Tibial nerve (tissue), 4 donors: Measurements from ENCODE around the gene SNX20. TPM values are rescaled to one million over a fixed set of nuclear protein-coding genes. Genes with fewer than 3 reads are reported as not detected.

Experiments used
- DNase-seq, 2 donors: peaks; one replicate each; pipeline ENCODE4 v3.0.0-alpha.2; 2019; ENCODE audit warnings: low spot score in 2 of 2
- H3K27ac ChIP-seq, 4 donors: fragments of 200-600 bp; sonication (generic) in 3 of 4; one replicate each; pipeline ENCODE4 v1.5.1; 2017 to 2019; ENCODE audit warnings: mild to moderate bottlenecking in 1 of 4
- H3K27me3 ChIP-seq, 2 donors: fragments of 200-600 bp; sonication (generic) in 1 of 2; one replicate each; pipeline versions ENCODE4 v1.5.1 to v1.6.0; 2017 to 2019
- H3K36me3 ChIP-seq, 3 donors: fragments of 200-600 bp; sonication (generic); one replicate each; pipeline ENCODE4 v1.5.1; 2018 to 2019
- H3K4me1 ChIP-seq, 4 donors: fragments of 200-600 bp; sonication (generic) in 3 of 4; one replicate each; pipeline ENCODE4 v1.5.1; 2017 to 2019
- H3K4me3 ChIP-seq, 4 donors: fragments of 200-600 bp; sonication (generic) in 3 of 4; one replicate each; pipeline ENCODE4 v1.5.1; 2017 to 2019; ENCODE audit warnings: mild to moderate bottlenecking in 1 of 4, moderate library complexity in 1 of 4
- H3K9me3 ChIP-seq, 4 donors: fragments of 200-600 bp; sonication (generic) in 3 of 4; one replicate each; pipeline ENCODE4 v1.5.1; 2017 to 2019
- EP300 ChIP-seq, 2 donors: sonication (generic); formaldehyde crosslinking; IDR thresholded peaks; one replicate each; pipeline ENCODE4 v1.6.1; 2017; ENCODE audit warnings: antibody characterized with exemption in 2 of 2, mild to moderate bottlenecking in 1 of 2
- POLR2A ChIP-seq, 2 donors: fragments of 450-650 bp; IDR thresholded peaks; one replicate each; pipeline ENCODE4 v1.6.1; 2017; ENCODE audit warnings: antibody characterized with exemption in 2 of 2, mild to moderate bottlenecking in 2 of 2, moderate library complexity in 2 of 2
- whole genome bisulfite sequencing, 2 donors: methylation state at CpG; one replicate each; pipeline ENCODE4 v1.1.5; 2018; 5-methylcytosine and 5-hydroxymethylcytosine counted together
- total RNA-seq, 4 donors: library from RNA; depleted of rRNA; stranded (reverse); fragments of >200 nt; gene quantifications; one replicate each; pipeline ENCODE4 v1.1.0, GENCODE V29; 2016
- TF ChIP-seq, protein P1 (sequence below), 5 experiments: fragments of 200-600 bp in 3 of 5; fragments of 450-650 bp in 2 of 5; sonication (generic) in 3 of 5; IDR thresholded peaks; one replicate each; pipeline ENCODE4 v1.5.1; 2016 to 2019; ENCODE audit warnings: antibody characterized with exemption in 5 of 5, mild to moderate bottlenecking in 3 of 5, moderate library complexity in 2 of 5

The SNX20 gene
- total RNA-seq, 4 donors from 2014 or later: 1.7 to 5.1 (median 2.3) TPM

GRCh38 chr16:50631249-50631984 lies 49.7 kb downstream of the SNX20 start:
- Histone ChIP-seq H3K4me1 (peaks cover 0 to 12% (median 7%) of the 10 kb centered on the region in 4 donors), H3K4me3 (no peak overlapping the region), H3K27ac (no peak overlapping the region), H3K9me3 (no peaks in the 10 kb centered on the region), H3K27me3 (no peaks in the 10 kb centered on the region), H3K36me3 (peaks cover 0 to 40% (median 0%) of the 10 kb centered on the region in 3 donors)
- 76 to 84% methylated on average over 7 to 8 of the region's 8 CpGs for WGBS, 2 donors
- DNase-seq: no peak
- TF ChIP-seq, protein P1, sequence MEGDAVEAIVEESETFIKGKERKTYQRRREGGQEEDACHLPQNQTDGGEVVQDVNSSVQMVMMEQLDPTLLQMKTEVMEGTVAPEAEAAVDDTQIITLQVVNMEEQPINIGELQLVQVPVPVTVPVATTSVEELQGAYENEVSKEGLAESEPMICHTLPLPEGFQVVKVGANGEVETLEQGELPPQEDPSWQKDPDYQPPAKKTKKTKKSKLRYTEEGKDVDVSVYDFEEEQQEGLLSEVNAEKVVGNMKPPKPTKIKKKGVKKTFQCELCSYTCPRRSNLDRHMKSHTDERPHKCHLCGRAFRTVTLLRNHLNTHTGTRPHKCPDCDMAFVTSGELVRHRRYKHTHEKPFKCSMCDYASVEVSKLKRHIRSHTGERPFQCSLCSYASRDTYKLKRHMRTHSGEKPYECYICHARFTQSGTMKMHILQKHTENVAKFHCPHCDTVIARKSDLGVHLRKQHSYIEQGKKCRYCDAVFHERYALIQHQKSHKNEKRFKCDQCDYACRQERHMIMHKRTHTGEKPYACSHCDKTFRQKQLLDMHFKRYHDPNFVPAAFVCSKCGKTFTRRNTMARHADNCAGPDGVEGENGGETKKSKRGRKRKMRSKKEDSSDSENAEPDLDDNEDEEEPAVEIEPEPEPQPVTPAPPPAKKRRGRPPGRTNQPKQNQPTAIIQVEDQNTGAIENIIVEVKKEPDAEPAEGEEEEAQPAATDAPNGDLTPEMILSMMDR (IDR thresholded peaks at IDR 0.05): no peak
- TF ChIP-seq EP300 (IDR thresholded peaks at IDR 0.05) (no peak), POLR2A (IDR thresholded peaks at IDR 0.05) (no peak)

DNA sequence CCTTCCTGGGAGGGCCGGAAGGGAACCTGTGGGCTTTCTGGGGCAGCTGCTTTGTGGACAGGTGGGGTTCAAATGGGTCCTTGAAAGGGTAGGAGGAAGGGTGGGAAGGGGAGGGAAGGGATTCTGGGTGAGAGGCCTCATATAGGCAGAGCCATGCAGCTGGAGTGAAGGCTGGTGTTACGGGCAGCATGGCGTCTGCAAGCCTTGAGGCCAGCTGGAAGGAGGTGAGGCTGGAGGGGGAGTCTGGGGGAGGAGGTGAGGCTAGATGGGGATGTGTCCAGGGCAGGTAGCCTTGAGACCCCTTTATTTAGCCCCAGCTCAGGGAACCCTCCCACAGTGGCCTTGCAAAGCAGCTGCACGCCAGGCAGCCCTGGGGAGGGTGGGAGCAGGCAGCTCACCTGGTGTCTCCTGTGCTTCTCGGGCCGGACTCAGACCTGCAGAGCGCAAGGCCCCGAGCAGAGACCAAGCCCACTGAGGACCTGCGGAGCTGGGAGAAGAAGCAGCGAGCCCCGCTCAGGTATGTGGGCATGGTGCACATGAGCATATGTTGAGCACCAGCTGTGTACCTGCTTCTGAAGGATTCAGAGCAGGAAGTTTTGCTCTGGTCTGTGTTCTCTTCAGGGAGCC lies 50.6 kb downstream of the SNX20 start:
- no peak overlapping the region for H3K4me3 ChIP-seq
- no peak overlapping the region for H3K27ac ChIP-seq
- H3K4me1 ChIP-seq: peaks cover 0 to 17% (median 7%) of the 10 kb centered on the region in 4 donors
- DNase-seq: no peak
- TF ChIP-seq POLR2A (IDR thresholded peaks at IDR 0.05) (no peak), EP300 (IDR thresholded peaks at IDR 0.05) (no peak)
- TF ChIP-seq, protein P1 (IDR thresholded peaks at IDR 0.05): no peak
- no peaks in the 10 kb centered on the region for H3K9me3 ChIP-seq
- WGBS, 2 donors: 91 to 93% methylated on average over 11 of the region's 11 CpGs
- H3K27me3 ChIP-seq: no peaks in the 10 kb centered on the region
- peaks cover 0 to 43% (median 0%) of the 10 kb centered on the region in 3 donors for H3K36me3 ChIP-seq

GRCh38 chr16:50629334-50629733 lies 51.8 kb downstream of the SNX20 start:
- peaks cover 0 to 47% (median 0%) of the 10 kb centered on the region in 3 donors for H3K36me3 ChIP-seq
- no peaks in the 10 kb centered on the region for H3K9me3 ChIP-seq
- H3K27ac ChIP-seq: no peak overlapping the region
- TF ChIP-seq, protein P1 (IDR thresholded peaks at IDR 0.05): no peak
- TF ChIP-seq POLR2A (IDR thresholded peaks at IDR 0.05) (no peak), EP300 (IDR thresholded peaks at IDR 0.05) (no peak)
- H3K27me3 ChIP-seq: no peaks in the 10 kb centered on the region
- DNase-seq: no peak
- WGBS, 2 donors: 92 to 95% methylated on average over 4 of the region's 4 CpGs
- peaks cover 0 to 20% (median 7%) of the 10 kb centered on the region in 4 donors for H3K4me1 ChIP-seq
- no peak overlapping the region for H3K4me3 ChIP-seq

- no peaks in the 10 kb centered on the region for H3K9me3 ChIP-seq
- H3K4me1 ChIP-seq: peaks cover 0 to 20% (median 7%) of the 10 kb centered on the region in 4 donors
- TF ChIP-seq, protein P1 (IDR thresholded peaks at IDR 0.05): no peak
- TF ChIP-seq POLR2A (IDR thresholded peaks at IDR 0.05) (no peak), EP300 (IDR thresholded peaks at IDR 0.05) (no peak)
- peak overlapping the region in 1 of 4 donors; percentile 5 for H3K27ac ChIP-seq
- no peak overlapping the region for H3K4me3 ChIP-seq
- DNase-seq: no peak
- peaks cover 0 to 40% (median 0%) of the 10 kb centered on the region in 3 donors for H3K36me3 ChIP-seq
- 87 to 95% methylated on average over 9 of the region's 9 CpGs for WGBS, 2 donors
- H3K27me3 ChIP-seq: no peaks in the 10 kb centered on the region
Measured at GRCh38 chr16:50628156-50628802, 52.8 kb downstream of the SNX20 start.
